GM21447 (cell line): ENCODE data around the gene TECTB.

ENCODE experiments used
- ATAC-seq: cut with Tn5 transposase; IDR thresholded peaks from one replicate; pipeline ENCODE4 v1.9.1; 2021; ENCODE audit not compliant: unreplicated experiment

Gene TECTB

GRCh38 chr10:112345743-112346142 lies 62.5 kb downstream of the TECTB start:
- no peak for ATAC-seq

- ATAC-seq = no peak
Observed at GRCh38 chr10:112346774-112347173, 63.6 kb downstream of the TECTB start.

DNA sequence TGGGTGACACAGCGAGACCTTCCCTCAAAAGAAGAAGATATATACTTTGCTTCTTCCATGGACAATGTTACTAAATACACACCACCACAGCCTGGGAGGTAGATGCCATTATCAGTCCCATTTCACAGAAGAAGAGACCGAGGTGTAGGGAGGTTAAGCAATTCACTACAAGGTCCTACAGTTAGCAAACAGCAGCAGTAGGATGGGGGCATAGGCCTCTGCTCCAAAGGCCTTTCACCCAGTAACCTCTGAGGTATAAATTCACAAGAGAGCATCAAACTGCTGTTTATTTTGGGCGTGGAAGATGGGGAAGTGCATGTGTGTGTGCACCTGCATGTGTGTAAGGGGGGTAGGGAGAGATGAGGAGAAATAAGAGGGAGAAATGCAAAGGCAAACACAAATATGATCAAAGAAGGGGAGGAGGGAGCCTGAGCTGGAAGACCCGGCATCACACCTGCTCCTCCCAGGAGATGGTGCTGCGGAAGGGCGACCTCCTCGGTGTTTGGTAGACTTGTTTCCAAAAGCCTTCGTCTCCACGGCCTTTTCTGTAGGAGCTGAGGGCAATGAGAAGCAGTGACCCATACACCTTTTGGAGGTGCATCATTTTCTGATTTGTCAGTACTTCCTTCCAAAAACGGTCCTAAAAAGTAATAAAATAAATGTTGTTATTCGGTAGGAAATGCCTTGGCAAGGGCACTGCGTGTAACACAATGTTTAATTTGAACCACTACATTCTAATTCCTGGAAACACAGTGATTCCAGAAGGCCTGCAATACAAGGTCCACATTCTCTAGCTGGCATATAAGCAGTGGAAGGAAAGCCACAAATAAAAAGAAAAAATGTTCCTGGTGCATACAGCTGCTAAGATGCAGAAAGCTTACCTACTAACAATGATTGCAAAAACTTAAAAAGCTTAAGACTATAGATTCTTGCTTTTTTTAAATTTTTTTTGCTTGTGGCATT lies 64.8 kb downstream of the TECTB start:
- ATAC-seq = no peak

GRCh38 chr10:112348759-112349158 lies 65.6 kb downstream of the TECTB start:
- no peak for ATAC-seq

DNA sequence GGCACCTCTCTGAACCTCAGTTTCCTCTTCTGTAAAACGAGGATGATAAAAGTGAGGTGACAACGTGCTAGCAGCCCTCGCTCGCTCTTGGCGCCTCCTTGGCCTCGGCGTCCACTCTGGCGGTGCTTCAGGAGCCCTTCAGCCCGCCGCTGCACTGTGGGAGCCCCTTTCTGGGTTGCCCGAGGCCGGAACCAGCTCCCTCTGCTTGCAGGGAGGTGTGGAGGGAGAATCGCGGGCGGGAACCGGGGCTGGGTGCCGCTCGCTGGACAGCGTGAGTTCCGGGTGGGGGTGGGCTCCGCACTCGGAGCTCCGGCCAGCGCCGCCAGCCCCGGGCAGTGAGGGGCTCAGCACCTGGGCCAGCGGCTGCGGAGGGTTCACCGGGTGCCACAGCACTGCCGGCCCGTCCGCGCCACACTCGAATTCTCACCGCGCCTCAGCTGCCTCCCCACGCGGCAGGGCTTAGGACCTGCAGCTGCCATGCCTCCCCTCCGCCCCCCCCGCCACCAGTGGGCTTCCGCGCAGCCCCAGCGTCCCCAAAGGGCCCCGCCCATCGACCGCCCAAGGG lies 66.4 kb downstream of the TECTB start:
- no peak for ATAC-seq

- ATAC-seq = no peak
Observed at GRCh38 chr10:112351146-112351545, 67.9 kb downstream of the TECTB start.

DNA sequence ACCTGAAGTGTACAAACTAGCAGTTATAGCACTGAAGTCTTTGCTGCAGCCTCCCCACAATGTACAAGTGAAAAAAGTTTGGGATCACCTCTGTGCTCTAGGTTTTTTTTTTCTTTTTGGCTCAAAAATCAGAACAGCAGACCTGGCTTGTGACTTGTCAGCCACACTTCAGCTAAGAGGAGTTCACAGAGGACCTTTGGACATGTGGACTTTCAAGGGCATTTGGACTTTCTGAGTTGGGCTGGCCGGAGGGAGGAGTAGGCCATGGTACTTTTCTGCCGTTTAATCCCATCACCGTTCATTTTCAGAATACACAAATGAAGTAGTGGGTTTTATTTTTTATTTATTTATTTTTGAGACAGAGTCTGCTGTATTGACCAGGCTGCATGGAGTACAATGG lies 68.8 kb downstream of the TECTB start:
- no peak for ATAC-seq

- ATAC-seq = no peak
Observed at GRCh38 chr10:112353046-112353445, 69.8 kb downstream of the TECTB start.
